Uterus (tissue), 2 donors: ENCODE measurements around the gene CFAP251.
"Not testable (repeated sequence)": the region's sequence is repeated elsewhere in the genome, so short reads cannot be mapped to it uniquely, and the experiment has no call there.

Source experiments
- POLR2A ChIP-seq, 2 donors: fragments of 450-650 bp; IDR thresholded peaks; one replicate each; pipeline ENCODE4 v1.6.1; 2016; ENCODE audit warnings: antibody characterized with exemption in 2 of 2, mild to moderate bottlenecking in 1 of 2, moderate library complexity in 1 of 2
- TF ChIP-seq, protein P1 (sequence below), 4 experiments: fragments of 200-600 bp in 2 of 4; fragments of 450-650 bp in 2 of 4; sonication (generic) in 2 of 4; IDR thresholded peaks; one replicate each; pipeline ENCODE4 v1.5.1; 2016 to 2019; ENCODE audit warnings: antibody characterized with exemption in 4 of 4, mild to moderate bottlenecking in 2 of 4, moderate library complexity in 1 of 4

DNA sequence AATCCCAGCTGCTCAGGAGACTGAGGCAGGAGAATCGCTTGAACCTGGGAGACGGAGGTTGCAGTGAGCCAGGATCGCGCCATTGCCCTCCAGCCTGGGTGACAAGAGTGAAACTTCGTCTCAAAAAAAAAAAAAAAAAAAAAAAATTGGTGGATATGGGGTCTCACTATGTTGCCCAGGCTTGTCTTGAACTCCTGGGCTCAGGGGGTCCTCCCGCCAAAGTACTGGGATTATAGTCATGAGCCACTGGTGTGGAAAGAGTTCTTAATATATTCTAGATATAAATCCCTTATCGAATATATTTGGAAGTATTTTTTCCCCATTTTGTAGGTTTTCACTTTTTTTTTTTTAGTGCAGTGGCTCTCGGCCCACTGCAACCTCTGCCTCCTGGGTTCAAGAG, 49.2 kb upstream of the CFAP251 start:
- TF ChIP-seq, protein P1, sequence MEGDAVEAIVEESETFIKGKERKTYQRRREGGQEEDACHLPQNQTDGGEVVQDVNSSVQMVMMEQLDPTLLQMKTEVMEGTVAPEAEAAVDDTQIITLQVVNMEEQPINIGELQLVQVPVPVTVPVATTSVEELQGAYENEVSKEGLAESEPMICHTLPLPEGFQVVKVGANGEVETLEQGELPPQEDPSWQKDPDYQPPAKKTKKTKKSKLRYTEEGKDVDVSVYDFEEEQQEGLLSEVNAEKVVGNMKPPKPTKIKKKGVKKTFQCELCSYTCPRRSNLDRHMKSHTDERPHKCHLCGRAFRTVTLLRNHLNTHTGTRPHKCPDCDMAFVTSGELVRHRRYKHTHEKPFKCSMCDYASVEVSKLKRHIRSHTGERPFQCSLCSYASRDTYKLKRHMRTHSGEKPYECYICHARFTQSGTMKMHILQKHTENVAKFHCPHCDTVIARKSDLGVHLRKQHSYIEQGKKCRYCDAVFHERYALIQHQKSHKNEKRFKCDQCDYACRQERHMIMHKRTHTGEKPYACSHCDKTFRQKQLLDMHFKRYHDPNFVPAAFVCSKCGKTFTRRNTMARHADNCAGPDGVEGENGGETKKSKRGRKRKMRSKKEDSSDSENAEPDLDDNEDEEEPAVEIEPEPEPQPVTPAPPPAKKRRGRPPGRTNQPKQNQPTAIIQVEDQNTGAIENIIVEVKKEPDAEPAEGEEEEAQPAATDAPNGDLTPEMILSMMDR (IDR thresholded peaks at IDR 0.05): not testable (repeated sequence)
- not testable (repeated sequence) for TF ChIP-seq POLR2A (IDR thresholded peaks at IDR 0.05)
